ENCODE measurements around the gene OR51G2. TPM values are rescaled to one million over a fixed set of nuclear protein-coding genes. Genes with fewer than 3 reads are reported as not detected.
A peak's percentile ranks its signal among the peaks of the same experiment; 100 is the strongest.

Gene OR51G2
- total RNA-seq, 2 donors from 2014 or later: not detected

DNA sequence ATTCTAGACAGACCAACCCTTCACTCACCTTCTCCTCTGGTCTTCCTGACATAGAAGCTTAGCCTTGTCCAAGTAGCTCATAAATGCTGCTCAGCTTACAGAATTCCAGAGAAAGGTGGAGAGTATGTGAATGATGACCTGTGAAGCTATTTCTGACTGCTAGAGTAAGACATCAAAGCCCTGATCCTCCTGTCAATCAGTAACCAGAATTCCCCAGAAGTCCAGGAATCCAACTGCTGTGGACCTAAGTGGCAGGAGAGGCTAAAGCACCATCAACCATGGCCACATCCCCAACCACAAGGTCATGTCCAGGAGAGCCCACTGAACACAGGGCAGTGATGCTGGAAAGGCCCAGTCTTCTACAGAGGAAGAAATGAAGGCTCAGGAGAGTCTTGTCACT, 2.6 kb downstream of the OR51G2 start:
- no peak overlapping the region for H3K27ac ChIP-seq
- H3K36me3 ChIP-seq: no peaks in the 10 kb centered on the region
- no peaks in the 10 kb centered on the region for H3K9me3 ChIP-seq
- no peaks in the 10 kb centered on the region for H3K4me1 ChIP-seq
- DNase-seq (ENCODE audit: low spot score): no peak
- H3K4me3 ChIP-seq: no peak overlapping the region
- TF ChIP-seq, protein P1, sequence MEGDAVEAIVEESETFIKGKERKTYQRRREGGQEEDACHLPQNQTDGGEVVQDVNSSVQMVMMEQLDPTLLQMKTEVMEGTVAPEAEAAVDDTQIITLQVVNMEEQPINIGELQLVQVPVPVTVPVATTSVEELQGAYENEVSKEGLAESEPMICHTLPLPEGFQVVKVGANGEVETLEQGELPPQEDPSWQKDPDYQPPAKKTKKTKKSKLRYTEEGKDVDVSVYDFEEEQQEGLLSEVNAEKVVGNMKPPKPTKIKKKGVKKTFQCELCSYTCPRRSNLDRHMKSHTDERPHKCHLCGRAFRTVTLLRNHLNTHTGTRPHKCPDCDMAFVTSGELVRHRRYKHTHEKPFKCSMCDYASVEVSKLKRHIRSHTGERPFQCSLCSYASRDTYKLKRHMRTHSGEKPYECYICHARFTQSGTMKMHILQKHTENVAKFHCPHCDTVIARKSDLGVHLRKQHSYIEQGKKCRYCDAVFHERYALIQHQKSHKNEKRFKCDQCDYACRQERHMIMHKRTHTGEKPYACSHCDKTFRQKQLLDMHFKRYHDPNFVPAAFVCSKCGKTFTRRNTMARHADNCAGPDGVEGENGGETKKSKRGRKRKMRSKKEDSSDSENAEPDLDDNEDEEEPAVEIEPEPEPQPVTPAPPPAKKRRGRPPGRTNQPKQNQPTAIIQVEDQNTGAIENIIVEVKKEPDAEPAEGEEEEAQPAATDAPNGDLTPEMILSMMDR (IDR thresholded peaks at IDR 0.05): no peak
- no peaks in the 10 kb centered on the region for H3K27me3 ChIP-seq

DNA sequence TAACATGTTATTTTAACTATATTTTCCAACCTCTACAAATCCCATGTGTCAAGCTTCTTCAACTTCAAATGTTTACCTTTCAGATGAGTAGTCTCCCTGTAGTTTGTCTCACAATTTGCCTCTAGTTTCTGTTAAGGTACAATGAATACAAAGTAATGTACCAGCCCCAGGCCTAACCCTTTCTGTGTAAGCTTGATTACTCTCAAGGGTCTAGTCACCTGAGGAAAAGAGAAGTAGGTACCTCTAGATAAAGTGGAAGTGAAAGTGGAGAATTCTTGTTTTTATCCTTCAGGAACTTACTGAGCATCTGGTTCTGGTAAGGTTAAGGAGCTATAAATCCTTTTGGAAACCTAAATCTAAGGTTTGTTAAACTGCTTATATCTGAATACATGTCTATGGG, 15.7 kb downstream of the OR51G2 start, which contains the start of gene OR51A7:
Gene OR51A7, plus strand, starts transcription at position 300 of the 400 bp plus-strand sequence. CDS start 3,587 bp downstream, outside the sequence.
- TF ChIP-seq, protein P1 (IDR thresholded peaks at IDR 0.05): no peak
- Histone ChIP-seq H3K4me3 (no peak within 1 kb of the TSS), H3K27ac (no peak within 1 kb of the TSS), H3K4me1 (no peaks in the 10 kb centered on the region), H3K36me3 (no peaks in the 10 kb centered on the region), H3K9me3 (no peaks in the 10 kb centered on the region), H3K27me3 (no peaks in the 10 kb centered on the region)
- DNase-seq (ENCODE audit: low spot score): no peak

DNA sequence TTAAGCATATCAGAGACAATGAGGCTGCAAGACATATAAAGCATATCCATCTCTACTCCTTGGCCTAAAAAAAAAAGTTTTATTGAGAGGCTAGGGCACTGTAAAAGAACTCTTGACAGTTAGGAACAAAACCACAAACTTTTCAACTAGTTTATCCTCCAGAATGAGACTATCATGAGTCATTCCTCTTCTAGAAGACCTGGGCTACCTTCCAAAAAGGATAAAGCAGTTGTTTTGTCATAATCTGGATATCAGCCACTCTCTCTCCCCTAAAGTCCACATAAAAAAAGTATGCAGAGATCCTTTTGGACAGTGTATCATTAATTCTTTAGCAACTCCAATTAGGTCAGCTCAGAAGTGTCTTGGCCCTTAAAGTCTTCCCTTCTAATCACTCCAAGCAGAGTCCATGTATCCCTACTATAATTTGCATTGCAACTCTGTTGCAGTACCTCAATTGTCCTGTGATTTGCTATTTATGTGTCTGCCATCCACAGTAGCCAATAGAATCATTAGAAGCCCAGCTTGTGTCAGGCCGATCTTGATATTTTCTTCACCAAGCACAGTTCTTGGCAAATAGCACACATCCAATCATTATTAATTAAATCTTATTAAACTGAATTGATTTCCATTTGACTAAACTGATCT, 27.0 kb downstream of the OR51G2 start:
- Histone ChIP-seq H3K27me3 (no peaks in the 10 kb centered on the region), H3K36me3 (no peaks in the 10 kb centered on the region), H3K9me3 (no peaks in the 10 kb centered on the region), H3K4me3 (no peak overlapping the region), H3K27ac (no peak overlapping the region), H3K4me1 (no peaks in the 10 kb centered on the region)
- TF ChIP-seq, protein P1 (IDR thresholded peaks at IDR 0.05): peak in 1 of 2 donors; percentile 39
- DNase-seq (ENCODE audit: low spot score): no peak

DNA sequence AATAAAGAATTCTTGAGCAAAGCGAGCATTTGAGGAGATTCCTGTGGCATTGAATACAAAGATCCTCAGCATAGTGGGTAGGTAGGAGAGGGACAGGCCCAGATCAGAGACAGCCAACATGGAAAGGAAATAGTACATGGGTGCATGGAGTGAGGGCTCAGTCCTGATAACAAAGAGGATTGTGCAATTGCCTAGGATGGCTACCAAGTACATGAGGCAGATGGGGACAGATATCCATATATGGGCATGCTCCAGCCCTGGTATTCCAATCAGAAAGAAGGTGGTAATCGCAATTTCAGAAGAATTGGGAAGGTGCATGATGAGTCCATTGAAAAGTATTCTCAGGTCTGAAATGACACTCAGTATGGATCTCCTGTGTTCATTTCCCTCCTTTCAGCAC, 28.9 kb downstream of the OR51G2 start:
- no peak for DNase-seq (ENCODE audit: low spot score)
- H3K4me3 ChIP-seq: no peak overlapping the region
- no peaks in the 10 kb centered on the region for H3K27me3 ChIP-seq
- no peak overlapping the region for H3K27ac ChIP-seq
- no peaks in the 10 kb centered on the region for H3K4me1 ChIP-seq
- no peaks in the 10 kb centered on the region for H3K9me3 ChIP-seq
- TF ChIP-seq, protein P1 (IDR thresholded peaks at IDR 0.05): no peak
- no peaks in the 10 kb centered on the region for H3K36me3 ChIP-seq

DNA sequence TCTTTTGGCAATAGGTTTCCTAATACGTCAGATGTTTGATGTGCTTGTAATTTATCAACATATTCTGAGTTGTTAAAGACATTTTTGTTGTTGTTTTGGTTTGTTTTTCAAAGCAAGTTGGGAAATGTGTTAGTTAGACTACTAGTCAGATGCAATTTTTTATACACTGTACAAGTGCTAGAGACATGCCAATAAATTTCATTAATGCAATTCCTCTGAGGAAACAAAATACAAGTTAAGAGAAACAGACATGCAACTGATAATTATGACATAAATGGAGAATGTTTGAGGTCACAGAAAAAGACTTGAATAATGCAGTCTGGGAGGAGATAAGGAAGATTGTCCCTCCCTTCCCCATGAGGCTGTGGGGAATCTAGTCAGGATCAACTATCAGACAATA, 31.6 kb downstream of the OR51G2 start:
- H3K27me3 ChIP-seq: no peaks in the 10 kb centered on the region
- TF ChIP-seq, protein P1 (IDR thresholded peaks at IDR 0.05): no peak
- no peak overlapping the region for H3K27ac ChIP-seq
- H3K36me3 ChIP-seq: no peaks in the 10 kb centered on the region
- H3K4me1 ChIP-seq: no peaks in the 10 kb centered on the region
- no peaks in the 10 kb centered on the region for H3K9me3 ChIP-seq
- H3K4me3 ChIP-seq: no peak overlapping the region
- no peak for DNase-seq (ENCODE audit: low spot score)

DNA sequence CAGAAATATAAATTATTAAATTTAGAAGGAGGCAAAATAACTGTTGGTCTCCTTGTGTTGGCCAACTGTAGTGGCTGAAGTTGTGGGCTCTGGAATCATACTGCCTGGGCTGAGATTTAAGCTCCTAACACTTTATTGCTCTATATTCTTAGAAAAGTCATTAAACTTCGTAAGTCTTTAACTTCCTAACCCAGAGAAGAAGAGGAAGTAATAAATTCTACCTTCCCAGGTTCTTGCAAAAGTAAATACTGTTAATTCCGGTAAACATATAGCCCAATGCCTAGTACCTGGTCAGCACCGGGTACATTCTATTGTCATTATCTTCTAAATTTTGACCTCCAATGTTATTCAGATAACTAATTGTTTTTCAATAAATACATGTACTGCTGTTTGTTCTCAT, 33.0 kb downstream of the OR51G2 start:
- Histone ChIP-seq H3K27ac (no peak overlapping the region), H3K4me1 (no peaks in the 10 kb centered on the region), H3K4me3 (no peak overlapping the region), H3K27me3 (no peaks in the 10 kb centered on the region), H3K36me3 (no peaks in the 10 kb centered on the region), H3K9me3 (no peaks in the 10 kb centered on the region)
- TF ChIP-seq, protein P1 (IDR thresholded peaks at IDR 0.05): no peak
- no peak for DNase-seq (ENCODE audit: low spot score)

Data from right atrium auricular region (tissue), 2 donors.